Activated CD8-positive, alpha-beta memory T cell treated with anti-CD3 and anti-CD28 coated beads, Interleukin-2, amount 50 U/mL, for 24 hours (primary cell): ENCODE measurements around the gene SUSD2.
A peak's percentile ranks its signal among the peaks of the same experiment; 100 is the strongest.

Source experiments
- DNase-seq: peaks from one replicate; pipeline ENCODE4 v3.0.0-alpha.2; 2020; ENCODE audit errors: extremely low read depth

The SUSD2 gene

GRCh38 chr22:24149198-24149590 is 32.1 kb upstream of the SUSD2 start:
- no peak for DNase-seq

- no peak for DNase-seq
Measured at GRCh38 chr22:24153353-24153752, 27.9 kb upstream of the SUSD2 start.

DNA sequence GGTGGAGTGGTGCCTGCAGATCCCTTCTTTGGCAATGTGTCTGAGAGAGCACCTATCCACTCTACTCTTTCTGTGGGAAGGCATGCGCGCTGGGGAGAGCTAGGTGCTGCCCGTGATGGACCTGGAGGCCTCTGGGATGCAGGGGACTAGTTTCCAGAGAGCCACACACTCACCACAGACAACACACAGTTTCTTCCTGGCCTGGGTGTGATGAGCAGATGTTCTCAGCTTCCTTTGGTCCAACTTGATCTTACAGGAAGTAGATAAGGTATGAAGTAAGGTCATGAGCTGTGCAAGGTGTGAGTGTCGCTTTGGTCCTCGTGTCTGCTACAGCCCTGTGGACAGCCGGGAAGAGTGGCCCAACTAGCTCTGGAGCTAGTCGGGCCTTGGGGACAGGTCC is 27.3 kb upstream of the SUSD2 start:
- DNase-seq, result no peak

DNA sequence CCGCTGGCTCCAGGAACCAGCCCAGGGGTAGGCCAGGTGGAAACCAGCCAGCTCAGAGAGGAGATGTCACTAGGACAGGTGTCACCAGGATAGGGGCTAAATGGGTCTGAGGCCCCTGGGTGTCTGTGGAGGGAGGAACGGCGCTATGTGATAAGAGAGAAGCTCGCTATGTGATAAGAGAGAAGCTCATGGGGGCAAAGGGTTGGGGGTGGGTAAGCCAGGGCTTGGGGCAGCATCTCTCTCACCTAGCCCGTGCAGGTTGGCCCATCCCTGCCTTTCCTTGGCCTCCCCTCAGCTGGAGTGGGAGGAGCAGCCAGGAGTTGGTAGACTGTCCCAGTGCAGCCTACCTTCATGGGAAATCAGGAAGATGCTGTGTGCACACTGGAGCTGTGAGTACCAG is 26.5 kb upstream of the SUSD2 start:
- DNase-seq, result no peak

DNA sequence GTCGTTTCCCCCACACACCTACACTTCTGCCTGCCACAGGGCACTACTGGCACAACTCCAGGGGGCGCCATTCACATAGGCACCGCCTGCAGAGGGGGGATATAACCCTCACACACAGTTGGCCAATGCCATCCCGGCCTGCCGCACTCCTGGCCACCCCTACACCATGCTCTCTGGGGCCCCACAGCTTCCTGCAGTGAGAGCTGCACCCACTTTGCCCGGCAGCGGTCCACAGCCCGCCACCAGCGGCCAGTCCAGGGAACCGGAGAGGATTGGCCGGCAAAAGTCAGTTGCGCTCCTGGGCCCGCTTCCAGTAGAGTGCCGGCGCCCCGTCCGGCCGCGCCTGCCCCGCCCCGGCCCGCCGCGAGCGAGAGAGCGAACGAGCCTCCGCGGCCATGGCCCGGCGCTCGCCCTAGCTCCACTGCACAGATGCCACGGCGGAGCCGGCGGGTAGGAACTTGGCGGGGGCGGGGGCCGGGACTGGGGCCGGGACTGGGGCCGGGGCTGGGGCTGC is 25.6 kb upstream of the SUSD2 start:
- DNase-seq, result no peak

DNA sequence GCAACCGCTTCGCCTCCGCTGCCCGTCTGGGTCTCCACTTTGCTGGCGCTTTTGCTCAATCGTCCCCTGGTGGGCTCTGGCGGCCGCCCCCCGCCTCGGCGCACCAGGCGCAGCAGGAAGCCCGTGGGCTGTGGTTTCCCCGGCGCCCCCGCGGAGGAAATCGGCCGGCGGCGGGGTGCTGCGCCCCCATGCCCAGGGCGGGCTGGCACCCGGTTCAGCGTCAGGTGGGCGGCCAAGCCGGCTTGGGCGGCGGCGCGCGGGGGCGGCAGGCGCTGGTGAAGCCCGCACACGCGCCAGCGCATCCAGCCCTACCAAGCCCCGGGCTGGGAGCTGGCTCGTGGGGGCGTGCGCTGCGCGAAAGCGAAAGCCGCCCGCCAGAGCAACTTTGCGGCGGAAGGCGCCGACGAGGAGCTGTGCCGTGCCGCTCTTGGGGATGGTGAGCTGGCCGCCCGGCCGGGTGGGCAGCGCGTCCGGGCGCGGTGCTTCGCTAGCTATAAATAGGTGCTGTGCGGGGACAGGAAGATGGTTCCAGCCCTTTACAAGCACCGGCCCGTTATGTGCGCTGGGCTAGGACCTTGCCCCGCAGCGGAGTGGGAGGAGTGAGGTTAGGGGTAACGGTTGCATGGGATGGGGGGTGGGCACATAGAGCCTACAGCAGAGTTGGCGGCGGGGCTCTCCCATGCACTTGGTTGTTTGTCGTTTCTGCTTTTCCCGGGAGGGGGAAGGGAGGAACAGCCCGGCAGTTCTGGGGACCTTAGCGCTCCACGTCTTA is 25.0 kb upstream of the SUSD2 start:
- DNase-seq, result no peak

DNA sequence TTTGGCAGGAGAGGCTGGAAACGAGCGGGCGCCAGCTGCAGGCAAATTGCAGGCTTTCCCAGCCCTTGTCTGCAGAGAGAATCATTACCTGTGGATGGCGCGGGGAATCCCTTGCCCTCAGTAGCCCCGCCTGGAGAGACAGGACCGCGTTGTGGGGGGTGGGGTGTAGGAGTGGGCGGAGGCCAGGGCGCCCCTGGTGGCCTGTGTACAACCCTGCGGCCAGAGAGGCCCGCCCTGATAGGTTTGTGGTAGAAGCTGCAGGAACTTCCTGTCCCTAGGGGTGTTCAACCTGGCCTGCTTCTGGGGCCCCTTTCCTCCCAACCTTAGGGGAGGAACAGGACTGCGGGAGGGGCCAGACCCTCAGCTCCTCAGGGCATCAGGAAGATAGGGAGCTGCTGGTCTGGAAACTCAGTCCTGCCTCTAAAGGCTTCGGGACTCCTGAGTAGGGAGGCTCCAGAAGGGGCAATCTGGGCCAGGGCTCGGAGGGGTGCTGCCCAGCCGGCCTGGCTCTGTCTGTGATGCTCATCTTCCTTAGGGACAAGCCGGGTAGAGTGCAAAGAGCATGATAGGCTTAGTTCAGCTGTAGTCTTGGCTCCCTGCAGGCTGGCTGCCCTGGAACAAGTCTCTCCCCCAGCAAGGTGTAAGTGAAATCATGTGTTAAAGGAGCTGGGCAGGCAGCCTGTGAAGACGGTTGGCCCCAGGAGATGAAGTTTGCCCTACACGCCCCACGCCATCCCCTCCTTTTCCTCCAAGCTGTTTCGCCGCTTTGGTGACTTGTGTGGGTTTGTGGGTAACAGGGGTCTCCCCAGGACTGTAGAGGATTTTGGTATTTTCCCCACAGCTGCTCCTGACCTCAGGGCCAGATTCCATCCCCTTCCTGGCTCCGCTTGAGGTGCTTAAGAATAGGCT is 24.1 kb upstream of the SUSD2 start:
- DNase-seq, result peak; percentile 47

DNA sequence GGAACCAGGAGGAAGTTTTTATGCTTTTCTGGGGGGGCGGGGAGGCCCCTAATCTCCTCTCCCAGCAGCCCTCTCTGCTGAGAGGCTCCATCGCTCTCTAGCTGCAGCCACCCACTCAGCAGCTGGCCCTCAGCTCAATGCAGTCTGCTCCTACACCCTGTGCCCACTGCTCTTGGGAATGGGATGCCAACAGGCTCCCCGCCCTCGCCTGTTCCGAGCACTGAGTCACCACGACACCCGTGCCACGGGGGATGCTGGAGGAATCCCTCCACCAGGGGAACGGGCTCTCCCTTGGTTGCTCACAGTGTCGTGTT is 23.5 kb upstream of the SUSD2 start:
- no peak for DNase-seq

- no peak for DNase-seq
Measured at GRCh38 chr22:24159650-24160049, 21.6 kb upstream of the SUSD2 start.

DNA sequence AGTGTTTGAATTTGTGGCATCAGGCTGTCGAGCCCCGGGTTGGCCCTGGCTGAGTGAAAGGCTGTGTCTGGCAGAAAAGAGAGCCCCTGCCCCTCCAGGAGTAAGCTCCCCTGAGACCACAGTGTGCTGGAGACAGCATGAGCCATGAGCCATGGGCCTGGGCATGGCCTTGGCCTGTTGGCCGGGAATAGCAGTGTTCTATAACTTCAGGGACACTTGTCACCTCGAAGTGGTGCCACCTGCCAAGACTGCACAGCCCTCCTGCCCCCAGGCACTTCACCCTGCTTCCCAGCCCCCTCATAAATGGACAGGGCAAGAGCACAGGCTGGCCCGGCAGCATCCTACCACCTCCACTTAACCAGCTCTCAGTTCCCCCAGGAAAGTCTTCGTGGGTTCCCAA is 20.7 kb upstream of the SUSD2 start:
- no peak for DNase-seq

DNA sequence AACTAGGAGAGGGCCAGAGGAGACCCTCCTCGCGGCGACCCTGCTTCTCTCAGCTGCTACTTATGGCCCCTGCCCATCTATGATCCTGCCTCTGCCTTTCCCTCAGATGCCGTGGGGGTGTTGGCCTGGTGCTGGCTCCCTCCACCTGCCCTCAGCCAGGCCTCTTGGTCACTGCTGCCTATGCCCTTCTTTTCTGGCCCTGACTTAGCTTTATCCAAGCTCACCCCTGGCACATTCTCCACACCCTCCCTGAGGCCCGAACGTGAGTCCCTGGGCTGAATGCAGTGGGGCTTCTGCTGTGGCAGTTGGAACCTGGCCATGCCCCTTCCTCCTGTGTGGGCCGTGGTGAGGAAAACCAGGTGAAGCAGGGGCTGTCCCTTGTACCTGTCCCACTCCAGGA is 19.8 kb upstream of the SUSD2 start:
- DNase-seq, result no peak

GRCh38 chr22:24161909-24162308 is 19.4 kb upstream of the SUSD2 start:
- DNase-seq, result no peak

GRCh38 chr22:24162436-24162835 is 18.9 kb upstream of the SUSD2 start:
- no peak for DNase-seq

DNA sequence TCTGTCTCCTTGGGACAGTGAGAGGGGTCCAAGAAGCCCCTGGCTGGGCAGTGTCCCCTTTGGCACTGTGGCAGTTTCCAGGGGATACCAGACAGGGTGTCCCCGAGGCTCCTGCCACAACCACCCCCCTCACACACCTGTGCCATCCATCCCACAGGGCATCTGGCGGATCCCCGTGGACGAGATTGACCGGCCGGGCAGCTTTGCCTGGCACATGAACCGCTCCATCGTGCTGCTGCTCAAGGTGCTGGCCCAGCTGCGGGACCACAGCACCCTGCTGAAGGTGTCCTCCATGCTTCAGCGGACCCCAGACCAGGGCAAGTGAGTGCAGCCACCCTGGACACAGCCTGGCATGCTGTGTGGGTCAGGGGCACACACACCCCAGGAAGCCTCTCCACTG is 17.0 kb upstream of the SUSD2 start:
- DNase-seq, result no peak

DNA sequence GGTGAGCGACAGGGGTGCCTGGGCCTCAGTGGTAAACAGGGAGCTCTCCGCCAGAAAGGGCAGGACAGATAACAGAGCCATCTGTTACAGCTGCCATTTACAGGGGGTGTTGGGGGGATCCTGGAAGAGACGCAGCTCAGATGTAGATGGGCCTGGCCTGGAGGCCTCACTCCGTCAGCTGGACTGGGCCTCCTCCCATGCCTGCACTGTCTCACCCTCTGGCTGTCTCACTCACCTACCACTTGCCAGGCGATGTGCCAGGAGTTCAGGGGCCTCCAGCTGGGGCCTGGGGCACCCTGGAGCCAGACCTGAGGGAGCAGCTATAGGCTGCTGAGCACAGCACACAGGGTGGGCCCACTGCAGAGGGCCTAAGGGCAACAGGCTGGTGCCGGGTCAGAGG is 16.3 kb upstream of the SUSD2 start:
- no peak for DNase-seq

GRCh38 chr22:24165673-24166072 is 15.6 kb upstream of the SUSD2 start:
- no peak for DNase-seq

- DNase-seq, result no peak
Measured at GRCh38 chr22:24166811-24167210, 14.5 kb upstream of the SUSD2 start.

- no peak for DNase-seq
Measured at GRCh38 chr22:24169439-24170058, 11.7 kb upstream of the SUSD2 start.

DNA sequence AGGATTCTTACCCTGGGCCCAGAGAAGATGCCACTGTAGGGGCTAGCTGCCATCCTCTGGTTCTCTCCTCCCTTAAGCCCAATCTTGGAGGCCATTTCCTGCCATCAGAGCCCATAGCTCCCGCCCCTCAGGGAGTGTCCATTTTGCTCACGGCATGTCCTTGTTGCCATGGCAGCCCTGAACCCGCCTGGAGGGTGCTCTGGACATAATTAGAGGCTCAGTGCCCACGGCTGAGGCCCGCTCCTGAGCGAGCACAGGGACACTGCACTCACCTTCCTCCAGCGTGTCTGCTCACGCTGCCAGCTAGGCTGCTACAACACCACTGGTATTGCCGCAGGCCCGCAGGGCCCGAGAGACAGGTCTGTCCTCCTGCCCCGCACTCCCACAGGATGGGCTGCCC is 11.1 kb upstream of the SUSD2 start:
- DNase-seq, result no peak

GRCh38 chr22:24170632-24171031 is 10.7 kb upstream of the SUSD2 start:
- DNase-seq, result no peak

GRCh38 chr22:24171822-24172221 is 9.5 kb upstream of the SUSD2 start:
- no peak for DNase-seq

DNA sequence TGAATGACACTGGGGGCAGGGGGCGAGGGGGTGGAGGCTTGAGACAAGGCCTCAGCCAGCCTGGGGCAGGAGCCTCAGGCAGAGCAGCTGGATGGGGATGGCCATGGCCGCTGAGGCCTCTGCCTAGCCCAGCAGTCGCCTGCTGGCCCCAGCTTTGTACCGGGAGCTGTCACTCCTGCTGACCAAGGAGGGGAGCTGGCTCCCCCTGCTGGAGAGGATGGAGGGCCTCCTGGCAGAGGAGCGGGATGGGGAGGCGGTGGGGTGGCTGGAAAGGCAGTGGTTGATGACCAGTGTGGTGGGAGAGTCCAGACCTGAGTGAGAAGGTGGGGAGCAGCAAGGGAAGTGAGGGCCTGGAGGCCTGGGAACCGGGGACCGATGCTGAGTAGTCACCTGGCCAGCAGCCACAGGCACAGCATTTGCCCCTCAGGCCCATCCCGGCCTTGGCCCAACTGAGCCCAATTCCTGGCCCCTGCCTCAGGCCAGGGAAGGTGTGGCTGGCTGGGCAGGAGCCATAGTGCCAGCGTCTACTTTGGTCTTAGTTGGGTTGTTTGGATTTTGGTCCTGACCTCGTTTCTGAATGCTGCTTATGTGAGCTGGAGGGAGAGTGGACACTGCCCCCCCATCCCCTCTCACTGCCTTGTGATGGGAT is 6.0 kb upstream of the SUSD2 start:
- DNase-seq, result no peak
